Measurements from ENCODE around the gene MAP4K4.

DNA sequence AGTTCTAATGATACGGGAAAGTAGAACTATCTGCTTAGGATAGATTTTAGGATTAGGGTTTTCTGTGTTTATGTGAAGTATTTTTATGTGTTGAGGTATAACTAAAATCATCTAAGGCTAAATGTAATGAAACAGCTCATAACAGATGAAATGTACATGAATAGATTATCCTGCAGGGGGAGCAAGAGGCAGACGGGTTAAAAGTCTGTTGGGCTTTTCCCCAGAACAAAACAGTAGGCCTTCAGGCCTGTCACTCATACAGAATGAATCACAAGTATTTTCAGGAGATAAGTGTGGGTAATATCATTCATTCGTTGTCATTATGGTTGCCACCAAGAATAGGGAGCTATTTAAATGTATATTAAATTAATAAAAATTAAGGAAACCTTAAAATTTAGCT is 186.4 kb downstream of the MAP4K4 start:
- TF ChIP-seq POLR2A (IDR thresholded peaks at IDR 0.05; ENCODE audit: low read length) (no peak), GATA1 (IDR thresholded peaks at IDR 0.05; ENCODE audit: low read depth, low read length) (no peak)

Measured in erythroblast (primary cell).